ENCODE measurements around the gene MNAT1.

GRCh38 chr14:60865378-60866127 is 131.0 kb downstream of the MNAT1 start:
- TF ChIP-seq RAD21 (IDR thresholded peaks at IDR 0.05; ENCODE audit: low read depth) (no peak), EP300 (IDR thresholded peaks at IDR 0.05; ENCODE audit: borderline replicate concordance) (no peak), YY1 (IDR thresholded peaks at IDR 0.05; ENCODE audit: low read depth) (no peak), CEBPB (IDR thresholded peaks at IDR 0.05) (no peak), FOXM1 (IDR thresholded peaks at IDR 0.05; ENCODE audit: borderline replicate concordance, low read depth) (no peak), REST (IDR thresholded peaks at IDR 0.05; ENCODE audit: low read depth) (no peak), TCF12 (IDR thresholded peaks at IDR 0.05; ENCODE audit: low read depth) (no peak), EGR1 (IDR thresholded peaks at IDR 0.05) (no peak), USF1 (IDR thresholded peaks at IDR 0.05) (no peak), CREB1 (IDR thresholded peaks at IDR 0.05; ENCODE audit: low read depth) (no peak), TAF1 (IDR thresholded peaks at IDR 0.05; ENCODE audit: low read depth) (no peak)
- TF ChIP-seq, protein P1, sequence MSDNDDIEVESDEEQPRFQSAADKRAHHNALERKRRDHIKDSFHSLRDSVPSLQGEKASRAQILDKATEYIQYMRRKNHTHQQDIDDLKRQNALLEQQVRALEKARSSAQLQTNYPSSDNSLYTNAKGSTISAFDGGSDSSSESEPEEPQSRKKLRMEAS (IDR thresholded peaks at IDR 0.05) = no peak
